ENCODE results near the gene FGF21. TPM values are rescaled to one million over a fixed set of nuclear protein-coding genes. Genes with fewer than 3 reads are reported as not detected.
A peak's percentile ranks its signal among the peaks of the same experiment; 100 is the strongest.

The FGF21 gene
- total RNA-seq, 1 donor from 2014 or later: not detected

DNA sequence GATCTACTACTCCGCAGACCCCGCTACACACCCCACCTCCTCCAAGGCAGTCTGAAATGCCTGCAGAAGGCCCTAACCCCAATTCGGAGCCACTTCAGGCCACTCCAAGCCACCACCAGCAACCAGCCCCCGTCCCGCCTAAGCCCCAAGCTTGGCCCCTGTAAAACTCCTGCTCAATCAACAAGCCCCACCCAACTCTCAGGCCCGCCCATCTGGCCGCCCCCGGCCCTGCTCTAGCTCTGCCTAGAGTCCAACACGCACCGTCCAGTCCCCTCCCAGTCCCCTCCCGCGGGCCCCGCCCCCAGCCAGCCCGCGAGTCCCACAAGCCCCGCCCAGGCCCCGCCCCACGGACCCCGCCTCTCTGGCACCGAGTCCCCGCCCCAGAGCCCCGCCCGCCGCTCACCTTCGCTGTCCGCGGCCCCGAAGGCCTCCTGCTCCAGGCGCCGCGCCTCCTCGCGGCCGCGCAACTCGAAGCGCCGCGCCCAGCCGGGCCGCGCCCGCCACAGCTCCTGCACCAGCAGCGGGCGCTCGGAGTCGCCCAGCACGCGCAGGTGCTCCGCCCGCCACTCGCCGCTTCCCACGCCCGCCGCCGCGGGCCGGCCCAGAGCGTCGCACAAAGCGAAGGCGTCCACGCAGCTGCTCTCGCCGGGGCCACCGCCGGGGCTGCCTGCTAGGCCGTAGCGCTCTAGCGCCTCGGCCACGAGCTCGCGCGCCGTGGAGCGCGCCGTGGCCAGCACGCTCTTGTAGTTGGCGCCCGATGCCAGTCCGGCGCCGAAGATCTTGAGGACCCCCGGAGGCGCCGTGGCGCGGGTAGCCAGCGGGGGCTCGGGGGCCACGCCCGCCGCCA lies 16.5 kb upstream of the FGF21 start:
- Mint-ChIP-seq H3K4me3 (ENCODE audit: unreplicated experiment) (peak overlapping the region; percentile 99), H3K9me3 (ENCODE audit: unreplicated experiment) (no peaks in the 10 kb centered on the region), H3K27ac (ENCODE audit: unreplicated experiment) (peak overlapping the region; percentile 57), H3K27me3 (ENCODE audit: unreplicated experiment) (peaks cover 25% of the 10 kb centered on the region), H3K4me1 (ENCODE audit: unreplicated experiment) (peaks cover 27% of the 10 kb centered on the region), H3K36me3 (ENCODE audit: low read depth, unreplicated experiment) (peaks cover 29% of the 10 kb centered on the region)
- peak; percentile 99 for DNase-seq (ENCODE audit: low spot score)
- TF ChIP-seq, protein P1, sequence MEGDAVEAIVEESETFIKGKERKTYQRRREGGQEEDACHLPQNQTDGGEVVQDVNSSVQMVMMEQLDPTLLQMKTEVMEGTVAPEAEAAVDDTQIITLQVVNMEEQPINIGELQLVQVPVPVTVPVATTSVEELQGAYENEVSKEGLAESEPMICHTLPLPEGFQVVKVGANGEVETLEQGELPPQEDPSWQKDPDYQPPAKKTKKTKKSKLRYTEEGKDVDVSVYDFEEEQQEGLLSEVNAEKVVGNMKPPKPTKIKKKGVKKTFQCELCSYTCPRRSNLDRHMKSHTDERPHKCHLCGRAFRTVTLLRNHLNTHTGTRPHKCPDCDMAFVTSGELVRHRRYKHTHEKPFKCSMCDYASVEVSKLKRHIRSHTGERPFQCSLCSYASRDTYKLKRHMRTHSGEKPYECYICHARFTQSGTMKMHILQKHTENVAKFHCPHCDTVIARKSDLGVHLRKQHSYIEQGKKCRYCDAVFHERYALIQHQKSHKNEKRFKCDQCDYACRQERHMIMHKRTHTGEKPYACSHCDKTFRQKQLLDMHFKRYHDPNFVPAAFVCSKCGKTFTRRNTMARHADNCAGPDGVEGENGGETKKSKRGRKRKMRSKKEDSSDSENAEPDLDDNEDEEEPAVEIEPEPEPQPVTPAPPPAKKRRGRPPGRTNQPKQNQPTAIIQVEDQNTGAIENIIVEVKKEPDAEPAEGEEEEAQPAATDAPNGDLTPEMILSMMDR (IDR thresholded peaks at IDR 0.05; ENCODE audit: unreplicated experiment): peak; percentile 39

DNA sequence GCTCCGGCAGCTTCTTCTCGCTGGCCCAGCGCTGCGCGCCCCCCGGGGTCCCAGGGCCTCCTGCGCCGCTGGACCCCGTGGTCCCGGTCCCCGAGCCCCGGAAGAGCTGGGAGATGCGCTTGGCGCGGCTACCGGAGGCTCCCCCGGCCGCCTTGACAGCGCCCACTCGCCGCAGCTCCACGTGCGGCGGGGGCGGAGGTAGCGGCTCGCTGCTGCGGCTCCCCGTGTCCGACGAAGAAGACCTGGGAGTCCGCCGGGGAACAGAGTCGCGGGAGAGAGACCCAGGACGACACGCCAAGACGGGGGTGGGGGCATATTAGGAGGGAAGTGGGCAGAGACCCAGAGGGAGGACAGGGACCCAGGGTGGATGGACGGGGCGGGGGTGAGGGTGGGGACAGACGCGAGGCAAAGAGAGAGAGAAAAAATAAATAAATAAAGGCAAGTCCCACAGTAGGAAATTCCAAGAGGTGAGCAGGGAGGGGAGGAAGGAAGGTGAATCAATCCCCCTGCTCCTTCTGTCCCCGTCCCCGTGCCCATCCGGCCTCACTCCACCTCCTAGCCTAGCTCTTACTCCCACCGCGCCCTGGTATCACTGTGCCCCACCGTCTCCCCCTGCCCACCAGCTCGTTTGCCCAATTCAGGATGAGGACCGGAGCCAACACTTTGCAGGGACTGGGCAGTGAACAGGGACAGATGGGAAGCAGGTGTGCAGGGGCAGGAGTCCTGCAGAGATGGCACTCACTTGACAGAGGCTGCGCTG lies 15.7 kb upstream of the FGF21 start:
- H3K4me3 Mint-ChIP-seq (ENCODE audit: unreplicated experiment): peak overlapping the region; percentile 98
- peak overlapping the region; percentile 82 for H3K27ac Mint-ChIP-seq (ENCODE audit: unreplicated experiment)
- DNase-seq (ENCODE audit: low spot score): no peak
- H3K9me3 Mint-ChIP-seq (ENCODE audit: unreplicated experiment): no peaks in the 10 kb centered on the region
- peaks cover 32% of the 10 kb centered on the region for H3K27me3 Mint-ChIP-seq (ENCODE audit: unreplicated experiment)
- H3K36me3 Mint-ChIP-seq (ENCODE audit: low read depth, unreplicated experiment): peaks cover 29% of the 10 kb centered on the region
- TF ChIP-seq, protein P1 (IDR thresholded peaks at IDR 0.05; ENCODE audit: unreplicated experiment): no peak
- H3K4me1 Mint-ChIP-seq (ENCODE audit: unreplicated experiment): peaks cover 33% of the 10 kb centered on the region

DNA sequence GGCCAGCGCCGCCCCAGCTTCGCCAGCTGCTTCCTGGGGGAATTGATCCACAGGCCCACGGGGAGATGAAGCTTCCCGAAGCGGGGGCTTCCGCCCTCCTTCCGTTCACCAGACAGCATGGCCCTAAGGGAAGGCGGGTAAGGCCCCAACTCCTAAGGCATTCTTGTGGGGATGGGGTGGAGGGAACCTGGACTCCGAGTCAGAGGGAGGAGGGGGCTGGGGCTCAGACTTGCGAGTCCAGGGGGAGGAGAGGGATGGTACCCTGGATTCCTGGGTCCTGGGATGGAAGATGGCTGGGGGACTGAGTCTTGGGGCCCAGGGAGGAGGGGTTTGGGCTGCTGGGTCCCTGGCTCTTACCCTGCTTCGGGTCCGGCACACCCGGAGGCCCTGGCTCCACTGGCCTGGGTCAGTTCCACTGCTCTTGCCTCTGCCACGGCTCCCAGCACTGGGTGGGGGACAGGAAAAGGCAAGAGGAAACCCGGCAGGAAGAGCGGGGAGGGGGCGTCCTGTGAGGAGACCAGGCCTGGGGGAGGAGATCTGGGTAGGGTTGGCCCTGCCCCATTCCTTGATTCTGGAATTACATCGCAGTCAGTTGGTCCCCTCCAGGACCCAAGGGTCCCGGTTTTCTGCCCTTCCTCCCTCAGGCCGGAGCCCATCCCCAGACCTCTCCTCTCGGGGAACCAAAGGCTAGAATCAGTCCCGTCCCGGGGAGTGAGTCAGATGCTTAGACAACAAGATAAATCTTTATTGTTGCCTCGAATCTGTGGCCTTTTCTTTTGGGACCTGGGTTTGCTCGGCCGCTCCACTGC lies 15.0 kb upstream of the FGF21 start, which contains the start of gene RASIP1:
RASIP1 (minus strand) TSS at position 447 of the 809 bp plus-strand sequence; CDS start at position 119, 328 bp downstream.
- no peaks in the 10 kb centered on the region for H3K9me3 Mint-ChIP-seq (ENCODE audit: unreplicated experiment)
- peaks cover 33% of the 10 kb centered on the region for H3K4me1 Mint-ChIP-seq (ENCODE audit: unreplicated experiment)
- TF ChIP-seq, protein P1 (IDR thresholded peaks at IDR 0.05; ENCODE audit: unreplicated experiment): no peak
- peak within 1 kb of the TSS; percentile 89 for H3K27ac Mint-ChIP-seq (ENCODE audit: unreplicated experiment)
- peaks cover 24% of the 10 kb centered on the region for H3K36me3 Mint-ChIP-seq (ENCODE audit: low read depth, unreplicated experiment)
- peak within 1 kb of the TSS; percentile 98 for H3K4me3 Mint-ChIP-seq (ENCODE audit: unreplicated experiment)
- peaks cover 28% of the 10 kb centered on the region for H3K27me3 Mint-ChIP-seq (ENCODE audit: unreplicated experiment)
- peak; percentile 80 for DNase-seq (ENCODE audit: low spot score)

DNA sequence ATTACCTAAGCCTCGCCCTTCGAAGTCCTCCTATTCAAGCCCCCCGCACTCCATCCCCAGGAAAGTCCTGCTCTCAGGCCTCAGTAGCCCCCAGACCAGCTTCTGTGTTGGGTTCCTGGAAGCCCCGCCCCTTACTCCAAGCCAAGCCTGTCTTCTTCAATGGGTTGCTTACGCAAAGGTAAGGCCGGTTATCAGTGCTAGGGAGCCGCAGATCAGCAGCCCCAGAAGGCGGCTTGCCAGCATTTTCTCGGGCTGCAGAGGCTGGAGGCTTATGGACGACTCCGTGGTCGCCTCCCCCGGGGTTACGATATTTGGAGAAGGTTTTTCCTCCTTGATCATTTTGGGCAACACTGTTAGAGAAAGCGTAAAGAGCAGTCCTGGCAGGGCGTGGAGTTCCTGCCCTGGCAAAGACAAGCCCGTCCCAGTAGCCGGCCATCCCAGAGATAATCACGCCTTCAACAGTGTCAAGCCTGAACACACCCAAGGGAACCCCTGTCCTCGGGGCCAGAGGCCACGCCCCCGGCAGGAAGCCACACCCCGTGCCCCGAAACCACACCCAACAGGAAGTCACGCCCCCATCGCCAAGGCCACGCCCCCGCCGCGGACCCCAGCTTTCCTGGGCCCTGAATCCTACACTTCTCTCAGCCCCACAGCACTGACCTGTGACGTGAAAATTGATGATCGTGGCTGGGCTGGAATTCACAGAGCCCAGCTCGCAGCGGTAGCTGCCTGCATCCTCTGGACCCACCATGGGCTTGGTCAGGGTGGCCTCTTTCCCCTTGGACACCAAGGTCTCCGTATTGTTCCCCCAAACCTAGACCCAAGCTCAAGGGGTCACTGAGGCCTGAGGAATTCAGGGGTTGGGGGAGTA lies 14.0 kb upstream of the FGF21 start:
- Mint-ChIP-seq H3K4me3 (ENCODE audit: unreplicated experiment) (peak overlapping the region; percentile 98), H3K36me3 (ENCODE audit: low read depth, unreplicated experiment) (peaks cover 22% of the 10 kb centered on the region), H3K9me3 (ENCODE audit: unreplicated experiment) (no peaks in the 10 kb centered on the region), H3K27ac (ENCODE audit: unreplicated experiment) (peak overlapping the region; percentile 89), H3K4me1 (ENCODE audit: unreplicated experiment) (peaks cover 37% of the 10 kb centered on the region), H3K27me3 (ENCODE audit: unreplicated experiment) (peaks cover 28% of the 10 kb centered on the region)
- TF ChIP-seq, protein P1 (IDR thresholded peaks at IDR 0.05; ENCODE audit: unreplicated experiment): no peak
- peak; percentile 58 for DNase-seq (ENCODE audit: low spot score)
